H1 (cell line): ENCODE data around the gene RREB1. TPM values are rescaled to one million over a fixed set of nuclear protein-coding genes. Genes with fewer than 3 reads are reported as not detected.

ENCODE experiments used
- CTCF ChIA-PET: fragments of 300-600 bp; sonication (Branson Sonifier 250); formaldehyde crosslinking; loops from one replicate; lab custom pipeline; 2021; ENCODE audit not compliant: partially characterized antibody; lab: Charles Lee
- POLR2A ChIA-PET: fragments of 300-600 bp; sonication (Branson Sonifier 250); formaldehyde crosslinking; loops from one replicate; lab custom pipeline; 2021; ENCODE audit warnings: inconsistent platforms; ENCODE audit not compliant: partially characterized antibody; lab: Charles Lee
- DNase-seq, 2 experiments: peaks; one replicate each; pipeline versions ENCODE4 v3.0.0 to v3.0.0-alpha.2; 2010 to 2022; ENCODE audit warnings: low spot score in 2 of 2, low read depth in 1 of 2, mixed read lengths in 1 of 2
- FAIRE-seq: peaks from 2 replicates; lab custom pipeline; 2011; peaks lifted over from hg19 to GRCh38; lab: Jason Lieb, UNC
- H2AFZ ChIP-seq: 2 replicates; pipeline ENCODE4 v1.8.1; 2012; ENCODE audit warnings: low read length, inconsistent platforms
- H2AK5ac ChIP-seq: 2 replicates; pipeline ENCODE4 v1.6.1; 2013; ENCODE audit warnings: low read depth, low read length
- H2BK120ac ChIP-seq: replicated peaks from 2 replicates; pipeline ENCODE3; 2013; ENCODE audit warnings: low read depth, low read length, inconsistent platforms
- H2BK12ac ChIP-seq: 2 replicates; pipeline ENCODE4 v1.6.1; 2013; ENCODE audit warnings: low read depth, low read length
- H2BK15ac ChIP-seq: 2 replicates; pipeline ENCODE4 v1.6.1; 2013; ENCODE audit warnings: low read length
- H2BK20ac ChIP-seq: 2 replicates; pipeline ENCODE4 v1.6.1; 2013; ENCODE audit warnings: low read length
- H2BK5ac ChIP-seq: 2 replicates; pipeline ENCODE4 v1.6.1; 2013; ENCODE audit warnings: low read depth, low read length
- H3K14ac ChIP-seq: 2 replicates; pipeline ENCODE4 v1.6.1; 2013; ENCODE audit warnings: inconsistent platforms; ENCODE audit not compliant: insufficient read length
- H3K18ac ChIP-seq: 2 replicates; pipeline ENCODE4 v1.6.1; 2013; ENCODE audit warnings: low read length; ENCODE audit errors: extremely low read depth
- H3K23ac ChIP-seq: 2 replicates; pipeline ENCODE4 v1.6.1; 2013; ENCODE audit warnings: inconsistent platforms; ENCODE audit not compliant: insufficient read length
- H3K23me2 ChIP-seq: 2 replicates; pipeline ENCODE4 v1.6.1; 2013; ENCODE audit warnings: low read depth, low read length
- H3K27ac ChIP-seq: 2 replicates; pipeline ENCODE4 v1.6.1; 2011; ENCODE audit warnings: low read depth, low read length, inconsistent platforms
- H3K27me3 ChIP-seq, 4 experiments: replicated peaks in 1 of 4; 1 replicate in 1 of 4; 2 replicates in 3 of 4; pipeline versions ENCODE4 v1.6.1 to v1.8.1; 2011 to 2013; ENCODE audit warnings: low read length in 3 of 4, mild to moderate bottlenecking in 3 of 4, inconsistent platforms in 2 of 4, mixed read lengths in 2 of 4, moderate library complexity in 1 of 4; ENCODE audit not compliant: control insufficient read depth in 3 of 4, insufficient read depth in 3 of 4; ENCODE audit errors: extremely low read depth in 1 of 4
- H3K36me3 ChIP-seq, 4 experiments: 2 replicates each; pipeline versions ENCODE4 v1.6.1 to v1.8.1; 2011 to 2013; ENCODE audit warnings: mild to moderate bottlenecking in 4 of 4, low read length in 3 of 4, moderate library complexity in 2 of 4, control low read depth in 1 of 4, inconsistent platforms in 1 of 4; ENCODE audit not compliant: insufficient read depth in 4 of 4, control insufficient read depth in 2 of 4
- H3K4ac ChIP-seq: replicated peaks from 2 replicates; pipeline ENCODE3; 2013; ENCODE audit warnings: low read length, low read depth, mixed read lengths, inconsistent platforms; ENCODE audit not compliant: insufficient read length
- H3K4me1 ChIP-seq, 4 experiments: replicated peaks in 1 of 4; 1 replicate in 1 of 4; 2 replicates in 3 of 4; pipeline versions ENCODE4 v1.6.1 to v1.8.1; 2011 to 2013; ENCODE audit warnings: low read length in 3 of 4, inconsistent platforms in 2 of 4, mixed read lengths in 1 of 4; ENCODE audit not compliant: insufficient read depth in 4 of 4, control insufficient read depth in 3 of 4
- H3K4me2 ChIP-seq, 2 experiments: 2 replicates each; pipeline versions ENCODE4 v1.6.1 to v1.8.1; 2011 to 2013; ENCODE audit warnings: low read depth in 2 of 2, low read length in 2 of 2, control low read depth in 1 of 2, inconsistent platforms in 1 of 2, mild to moderate bottlenecking in 1 of 2; ENCODE audit not compliant: insufficient read depth in 1 of 2
- H3K4me3 ChIP-seq, 4 experiments: fragments of 200-600, 300-600 bp in 1 of 4; sonication (generic), shearing (Covaris generic), sonication (Bioruptor Twin) in 1 of 4; 2 replicates each; pipeline versions ENCODE4 v1.5.1 to v1.8.1; 2011 to 2016; ENCODE audit warnings: low read length in 4 of 4, low read depth in 3 of 4, control low read depth in 2 of 4, inconsistent platforms in 2 of 4, mild to moderate bottlenecking in 2 of 4, mixed read lengths in 1 of 4, moderate library complexity in 1 of 4; ENCODE audit not compliant: insufficient read depth in 2 of 4; ENCODE audit errors: extremely low read depth in 1 of 4
- H3K56ac ChIP-seq: replicated peaks from 2 replicates; pipeline ENCODE3; 2013; ENCODE audit warnings: low read depth, mild to moderate bottlenecking, mixed read lengths, low read length, inconsistent platforms; ENCODE audit not compliant: insufficient read length
- H3K79me1 ChIP-seq: 2 replicates; pipeline ENCODE4 v1.6.1; 2013; ENCODE audit warnings: low read depth, low read length, control low read depth
- H3K79me2 ChIP-seq, 2 experiments: 2 replicates each; pipeline versions ENCODE4 v1.6.1 to v1.8.1; 2012 to 2013; ENCODE audit warnings: low read length in 2 of 2, mild to moderate bottlenecking in 2 of 2, inconsistent platforms in 1 of 2; ENCODE audit not compliant: insufficient read depth in 2 of 2, control insufficient read depth in 1 of 2
- H3K9ac ChIP-seq, 4 experiments: replicated peaks in 1 of 4; 1 replicate in 1 of 4; 2 replicates in 3 of 4; pipeline versions ENCODE4 v1.6.1 to v1.8.1; 2011 to 2013; ENCODE audit warnings: low read depth in 3 of 4, low read length in 3 of 4, control low read depth in 2 of 4, mild to moderate bottlenecking in 2 of 4, moderate library complexity in 2 of 4, inconsistent platforms in 1 of 4; ENCODE audit errors: extremely low read depth in 1 of 4
- H3K9me3 ChIP-seq, 2 experiments: 2 replicates each; pipeline versions ENCODE4 v1.6.1 to v1.8.1; 2012 to 2013; ENCODE audit warnings: mild to moderate bottlenecking in 2 of 2, moderate library complexity in 2 of 2, control low read depth in 1 of 2, inconsistent platforms in 1 of 2, low read depth in 1 of 2, low read length in 1 of 2, mixed read lengths in 1 of 2; ENCODE audit not compliant: insufficient read depth in 2 of 2
- H4K20me1 ChIP-seq, 2 experiments: replicated peaks in 1 of 2; 2 replicates each; pipeline versions ENCODE3 to v1.8.1; 2011 to 2013; ENCODE audit warnings: inconsistent platforms in 2 of 2, low read length in 2 of 2, mild to moderate bottlenecking in 1 of 2; ENCODE audit not compliant: insufficient read depth in 2 of 2, control insufficient read depth in 1 of 2
- H4K5ac ChIP-seq: 2 replicates; pipeline ENCODE4 v1.6.1; 2013; ENCODE audit warnings: low read length, low read depth, mixed read lengths, inconsistent platforms; ENCODE audit not compliant: insufficient read length
- H4K8ac ChIP-seq: 2 replicates; pipeline ENCODE4 v1.8.0; 2013; ENCODE audit warnings: mild to moderate bottlenecking, moderate library complexity, low read length, inconsistent platforms; ENCODE audit not compliant: insufficient read depth; ENCODE audit errors: extremely low read depth
- H4K91ac ChIP-seq: replicated peaks from 2 replicates; pipeline ENCODE3; 2013; ENCODE audit warnings: low read length, mixed read lengths, inconsistent platforms; ENCODE audit not compliant: insufficient read length
- CTCF ChIP-seq, 3 experiments: IDR thresholded peaks; 1 replicate in 2 of 3; 2 replicates in 1 of 3; pipeline versions ENCODE4 v1.5.1 to v1.6.1; 2011; ENCODE audit warnings: low read length in 3 of 3, mild to moderate bottlenecking in 3 of 3, inconsistent platforms in 2 of 3, low read depth in 1 of 3, moderate library complexity in 1 of 3; ENCODE audit not compliant: insufficient read depth in 1 of 3; ENCODE audit errors: control extremely low read depth in 1 of 3
- EZH2 ChIP-seq: fragments of 200-600 bp; sonication (generic); IDR thresholded peaks from 2 replicates; pipeline ENCODE4 v1.7.1; 2012; ENCODE audit warnings: low read depth, mild to moderate bottlenecking, moderate library complexity, low read length, inconsistent platforms; ENCODE audit not compliant: severe bottlenecking
- NRF1 ChIP-seq: IDR thresholded peaks from 2 replicates; pipeline ENCODE4 v1.6.1; 2011; ENCODE audit warnings: mild to moderate bottlenecking, low read depth, low read length, improper control_type of control experiment
- PHF8 ChIP-seq: fragments of 200-600 bp; sonication (generic); conservative IDR thresholded peaks from 2 replicates; pipeline ENCODE4 v1.7.1; 2012; ENCODE audit warnings: low read depth, mild to moderate bottlenecking, inconsistent platforms, low read length, moderate library complexity
- POLR2A ChIP-seq, 2 experiments: IDR thresholded peaks; 1 replicate in 1 of 2; 2 replicates in 1 of 2; pipeline ENCODE4 v1.6.1; 2011; ENCODE audit warnings: low read depth in 2 of 2, low read length in 2 of 2, mild to moderate bottlenecking in 2 of 2; ENCODE audit errors: control extremely low read depth in 1 of 2
- RAD21 ChIP-seq, 2 experiments: IDR thresholded peaks in 1 of 2; conservative IDR thresholded peaks in 1 of 2; 2 replicates each; pipeline ENCODE4 v1.6.1; 2011; ENCODE audit warnings: low read depth in 2 of 2, low read length in 2 of 2, improper control_type of control experiment in 1 of 2, inconsistent platforms in 1 of 2, mild to moderate bottlenecking in 1 of 2, moderate library complexity in 1 of 2
- RFX5 ChIP-seq: IDR thresholded peaks from 2 replicates; pipeline ENCODE4 v1.6.1; 2011; ENCODE audit warnings: low read depth, low read length, improper control_type of control experiment, borderline replicate concordance
- TAF1 ChIP-seq: IDR thresholded peaks from 2 replicates; pipeline ENCODE4 v1.6.1; 2011; ENCODE audit warnings: mild to moderate bottlenecking, low read depth, low read length
- WGBS, 2 experiments: shearing (Covaris generic) in 1 of 2; methylation state at CpG; one replicate each; pipeline versions ENCODE4 v1.1.6 to v1.1.7; 2013 to 2015; ENCODE audit warnings: low lambda C conversion rate in 2 of 2, mixed read lengths in 2 of 2, inconsistent platforms in 1 of 2, low coverage in 1 of 2, missing lambda C conversion rate in 1 of 2; ENCODE audit not compliant: insufficient replicate concordance in 2 of 2, insufficient coverage in 1 of 2, insufficient read length in 1 of 2; ENCODE audit errors: extremely low coverage in 1 of 2, missing lambda C conversion rate in 1 of 2; 5-methylcytosine and 5-hydroxymethylcytosine counted together
- polyA plus RNA-seq, 7 experiments: library from polyadenylated mRNA; depleted of rRNA in 3 of 7; stranded (reverse) in 5 of 7; unstranded in 2 of 7; fragments of >200 nt in 5 of 7; fragments of 200-250 nt in 2 of 7; gene quantifications; 1 replicate in 5 of 7; 2 replicates in 1 of 7; 4 replicates in 1 of 7; pipeline versions ENCODE4 v1.2.1 to v1.2.3, GENCODE V29; 2011 to 2013; ENCODE audit warnings: missing spikeins in 2 of 7, mixed read lengths in 2 of 7
- total RNA-seq: library from RNA; stranded (reverse); fragmentation: NEBNext Ultra II Directional; extraction: Animal tissue kit (Norgen Biotek cat#: 25700); gene quantifications from 2 replicates; pipeline ENCODE4 v1.2.1, GENCODE V29; 2021
- TF ChIP-seq, protein P1 (sequence below): IDR thresholded peaks from 2 replicates; pipeline ENCODE4 v1.6.1; 2011; ENCODE audit warnings: low read depth, mild to moderate bottlenecking, low read length; ENCODE audit not compliant: insufficient read depth

RREB1 gene
- total and polyA plus RNA-seq, 2 of the 8 experiments (the other 6 are each of a cell fraction or from before 2014, with no cell fraction given), result 3.9 to 34.7 TPM

- H2BK5ac ChIP-seq, result no peak overlapping the region
- no peaks in the 10 kb centered on the region for H3K36me3 ChIP-seq
- no peaks in the 10 kb centered on the region for H3K9me3 ChIP-seq
- H3K56ac ChIP-seq, result no peak overlapping the region
- TF ChIP-seq TAF1, result no peak
- TF ChIP-seq CTCF (IDR thresholded peaks at IDR 0.05; ENCODE audit: control extremely low read depth in 1 of 3, insufficient read depth in 1 of 3, low read depth in 1 of 3, low read length in 3 of 3), result no peak
- no peak for TF ChIP-seq PHF8
- TF ChIP-seq NRF1, result no peak
- TF ChIP-seq, protein P1, sequence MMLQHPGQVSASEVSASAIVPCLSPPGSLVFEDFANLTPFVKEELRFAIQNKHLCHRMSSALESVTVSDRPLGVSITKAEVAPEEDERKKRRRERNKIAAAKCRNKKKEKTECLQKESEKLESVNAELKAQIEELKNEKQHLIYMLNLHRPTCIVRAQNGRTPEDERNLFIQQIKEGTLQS, result no peak
- no peak for TF ChIP-seq EZH2
- TF ChIP-seq RFX5, result no peak
- no peak for TF ChIP-seq RAD21 (IDR thresholded peaks at IDR 0.05 in 1 of 2, conservative IDR thresholded peaks at IDR 0.05 in 1 of 2; ENCODE audit: low read depth in 2 of 2, low read length in 2 of 2)
- TF ChIP-seq POLR2A (IDR thresholded peaks at IDR 0.05; ENCODE audit: control extremely low read depth in 1 of 2, low read depth in 2 of 2, low read length in 2 of 2), result no peak
- no peak overlapping the region for H3K4me3 ChIP-seq
- H3K14ac ChIP-seq, result no peak overlapping the region
- H2BK20ac ChIP-seq, result no peak overlapping the region
- H3K27me3 ChIP-seq, result no peaks in the 10 kb centered on the region
- CTCF ChIA-PET, result interaction anchor here (0.8 kb wide), 1 partner anchor 19 kb away, joined by 3 read pairs; no protein-coding TSS in a partner anchor
- 0 out of 2 replicates have a peak overlapping the region, but pooled peaks have one; percentile 32 for H4K8ac ChIP-seq
- 92% methylated on average over 8 of the region's 8 CpGs; no CpG with 5 or more reads in 1 of the 2 experiments for WGBS, 2 experiments
- peaks cover 0 to 3% (median 2%) of the 10 kb centered on the region in 4 experiments; a peak in 5 of 7 replicates for H3K4me1 ChIP-seq
- H2AFZ ChIP-seq, result no peak overlapping the region
- no peak overlapping the region for H3K4me2 ChIP-seq
- H3K23me2 ChIP-seq, result no peaks in the 10 kb centered on the region
- POLR2A ChIA-PET, result interaction anchor here (1.3 kb wide), 1 partner anchor 18 kb away, joined by 3 read pairs; no protein-coding TSS in a partner anchor
- no peak overlapping the region for H4K91ac ChIP-seq
- no peak overlapping the region for H3K4ac ChIP-seq
- H3K9ac ChIP-seq, result no peak overlapping the region
- H2BK12ac ChIP-seq, result no peak overlapping the region
- H2AK5ac ChIP-seq, result no peak overlapping the region
- no peak overlapping the region; the same call in 1 of the 2 replicates for H3K18ac ChIP-seq
- DNase-seq (peak in 1 of 2 experiments; percentile 33), FAIRE-seq (no peak)
- H3K23ac ChIP-seq, result no peak overlapping the region
- H2BK15ac ChIP-seq, result no peak overlapping the region
- H3K79me2 ChIP-seq, result no peaks in the 10 kb centered on the region
- no peaks in the 10 kb centered on the region for H3K79me1 ChIP-seq
- H4K5ac ChIP-seq, result no peak overlapping the region
- no peak overlapping the region for H2BK120ac ChIP-seq
- H4K20me1 ChIP-seq, result no peaks in the 10 kb centered on the region
- no peak overlapping the region for H3K27ac ChIP-seq
Observed at GRCh38 chr6:7267071-7267465, 159.3 kb downstream of the RREB1 start.
